ENCODE results near the gene UTS2B. TPM values are rescaled to one million over a fixed set of nuclear protein-coding genes. Genes with fewer than 3 reads are reported as not detected.

Gene UTS2B
- total and polyA plus RNA-seq, 7 experiments from 2014 or later: 0.34 TPM; not detected in 6

DNA sequence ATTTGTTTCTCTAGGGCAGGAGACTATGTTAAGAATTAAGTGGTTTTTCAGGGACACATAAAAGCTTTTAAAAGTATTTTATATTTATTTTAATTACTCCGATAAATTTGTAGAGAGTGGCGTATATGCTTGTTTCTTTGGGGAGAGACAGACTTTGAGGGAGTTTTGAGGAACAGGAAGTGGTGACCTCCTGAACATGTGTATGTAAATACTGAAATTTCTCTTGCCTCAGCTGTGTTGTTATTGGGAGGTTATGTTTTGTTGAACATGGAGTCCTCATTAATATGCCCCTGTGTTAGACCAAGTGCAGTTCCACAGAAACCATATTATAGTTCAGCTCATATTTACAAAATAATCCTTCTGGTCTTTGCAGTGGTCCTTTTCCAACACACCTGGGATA, 41.8 kb upstream of the UTS2B start:
- H3K9me3 Mint-ChIP-seq: peaks cover 0 to 4% (median 0%) of the 10 kb centered on the region in 11 donors
- H3K27me3 Mint-ChIP-seq: no peaks in the 10 kb centered on the region
- H3K27ac ChIP-seq (ENCODE audit: low read depth, low read length): no peak overlapping the region

DNA sequence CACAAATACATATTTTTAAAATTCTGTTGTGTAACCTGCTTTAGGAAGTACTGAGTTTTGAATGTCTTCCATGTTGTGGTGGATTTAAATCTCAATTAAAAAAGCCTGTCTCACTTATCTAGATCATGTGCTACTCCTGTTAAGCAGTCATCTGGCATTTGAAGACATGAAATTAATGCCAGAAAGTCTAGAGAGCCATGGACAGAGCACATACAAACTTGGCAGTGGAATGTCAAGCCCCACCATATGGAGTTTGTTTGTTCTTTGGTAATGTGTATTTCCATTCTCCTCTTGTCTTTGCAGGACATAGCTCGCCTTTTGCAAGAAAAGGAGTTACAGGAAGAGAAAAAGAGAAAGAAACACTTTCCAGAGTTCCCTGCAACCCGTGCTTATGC, 39.3 kb upstream of the UTS2B start:
- H3K9me3 Mint-ChIP-seq: peaks cover 0 to 2% (median 0%) of the 10 kb centered on the region in 11 donors
- H3K36me3 Mint-ChIP-seq: no peaks in the 10 kb centered on the region
- intact Hi-C loops (cut with micrococcal nuclease): no loop called here
- no peak overlapping the region for H3K27ac Mint-ChIP-seq
- no peak for DNase-seq
- ChIA-PET POLR2A (no interaction called here), CTCF (no interaction called here)
- no peaks in the 10 kb centered on the region for H3K27me3 Mint-ChIP-seq
- H3K36me3 ChIP-seq (ENCODE audit: control insufficient read depth in 2 of 3, insufficient read depth in 3 of 3, low read length in 3 of 3): no peaks in the 10 kb centered on the region
- H3K4me3 Mint-ChIP-seq: no peak overlapping the region
- peaks cover 0 to 3% (median 0%) of the 10 kb centered on the region in 7 donors for H3K4me1 Mint-ChIP-seq
- H3K27ac ChIP-seq (ENCODE audit: low read depth, low read length): no peak overlapping the region
- no peak overlapping the region for H3K4me3 ChIP-seq (ENCODE audit: low read length)
- ATAC-seq: no peak
- H3K4me1 ChIP-seq (ENCODE audit: control insufficient read depth in 2 of 2, insufficient read depth in 2 of 2, low read length in 2 of 2): no peaks in the 10 kb centered on the region
- no peaks in the 10 kb centered on the region for H3K9me3 ChIP-seq (ENCODE audit: control insufficient read depth in 2 of 3, low read length in 3 of 3)
- no peaks in the 10 kb centered on the region for H3K27me3 ChIP-seq (ENCODE audit: control insufficient read depth in 2 of 2, insufficient read depth in 2 of 2, low read length in 2 of 2)

More for the DNA sequence above, 41.8 kb upstream of the UTS2B start:
- Mint-ChIP-seq H3K27ac (no peak overlapping the region), H3K36me3 (no peaks in the 10 kb centered on the region), H3K4me3 (no peak overlapping the region), H3K4me1 (peaks cover 0 to 3% (median 0%) of the 10 kb centered on the region in 7 donors)
- ChIA-PET CTCF (no interaction called here), POLR2A (no interaction called here)
- Histone ChIP-seq H3K4me1 (ENCODE audit: control insufficient read depth in 2 of 2, insufficient read depth in 2 of 2, low read length in 2 of 2) (no peaks in the 10 kb centered on the region), H3K9me3 (ENCODE audit: control insufficient read depth in 2 of 3, low read length in 3 of 3) (no peaks in the 10 kb centered on the region), H3K36me3 (ENCODE audit: control insufficient read depth in 2 of 3, insufficient read depth in 3 of 3, low read length in 3 of 3) (no peaks in the 10 kb centered on the region), H3K4me3 (ENCODE audit: low read length) (no peak overlapping the region), H3K27me3 (ENCODE audit: control insufficient read depth in 2 of 2, insufficient read depth in 2 of 2, low read length in 2 of 2) (no peaks in the 10 kb centered on the region)
- intact Hi-C loops (cut with micrococcal nuclease): no loop called here
- no peak for DNase-seq
- no peak for ATAC-seq

DNA sequence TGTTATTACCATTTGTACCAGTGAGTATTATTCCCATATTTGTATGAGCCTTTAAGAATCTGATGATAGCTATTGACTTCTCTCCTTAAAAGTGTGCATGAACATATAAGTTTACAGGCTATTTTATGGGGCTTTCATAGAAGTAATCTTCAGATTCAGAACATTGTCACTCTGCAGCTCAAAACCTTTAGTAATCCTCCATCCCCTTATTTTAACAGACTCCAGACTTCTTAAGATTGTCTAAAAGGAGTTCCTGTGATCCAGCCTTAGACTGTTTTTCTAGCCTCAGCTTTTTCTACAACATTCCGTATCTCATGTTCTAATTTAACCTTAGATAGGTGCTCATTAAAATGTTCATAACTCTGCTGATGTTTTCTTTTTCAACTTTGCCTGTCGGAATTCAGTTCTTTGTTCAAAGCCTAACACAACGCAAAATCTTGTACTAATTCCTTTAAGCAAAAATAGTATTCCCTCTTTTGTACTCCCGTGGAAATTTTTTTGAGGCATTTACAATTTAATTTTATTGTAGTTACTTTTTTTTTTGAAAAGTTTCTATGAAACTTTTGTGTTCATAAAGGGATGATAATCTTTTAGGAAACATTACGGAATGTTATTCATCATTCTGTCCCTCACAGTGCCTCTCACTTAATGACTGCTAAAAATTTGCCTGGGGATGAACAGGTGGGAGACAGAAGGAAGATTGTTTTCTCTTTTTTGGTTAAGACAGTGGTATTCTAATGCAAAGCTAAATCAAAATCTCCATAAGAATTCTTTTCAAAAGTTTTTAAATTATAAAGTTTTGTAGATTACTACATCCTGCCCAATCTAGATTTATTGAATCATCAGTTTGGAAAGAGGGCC, 38.7 kb upstream of the UTS2B start:
- Histone ChIP-seq H3K4me3 (ENCODE audit: low read length) (no peak overlapping the region), H3K27me3 (ENCODE audit: control insufficient read depth in 2 of 2, insufficient read depth in 2 of 2, low read length in 2 of 2) (no peaks in the 10 kb centered on the region), H3K9me3 (ENCODE audit: control insufficient read depth in 2 of 3, low read length in 3 of 3) (no peaks in the 10 kb centered on the region), H3K27ac (ENCODE audit: low read depth, low read length) (no peak overlapping the region), H3K4me1 (ENCODE audit: control insufficient read depth in 2 of 2, insufficient read depth in 2 of 2, low read length in 2 of 2) (no peaks in the 10 kb centered on the region), H3K36me3 (ENCODE audit: control insufficient read depth in 2 of 3, insufficient read depth in 3 of 3, low read length in 3 of 3) (no peaks in the 10 kb centered on the region)
- Mint-ChIP-seq H3K4me3 (no peak overlapping the region), H3K36me3 (no peaks in the 10 kb centered on the region), H3K4me1 (peaks cover 0 to 3% (median 0%) of the 10 kb centered on the region in 7 donors), H3K9me3 (peaks cover 0 to 2% (median 0%) of the 10 kb centered on the region in 11 donors), H3K27ac (no peak overlapping the region), H3K27me3 (no peaks in the 10 kb centered on the region)
- ChIA-PET CTCF (interaction anchor here (0.6 kb wide), 1 partner anchor 32 kb away, joined by 3 read pairs; no protein-coding TSS in a partner anchor), POLR2A (no interaction called here)
- DNase-seq (no peak), ATAC-seq (no peak)
- intact Hi-C loops (cut with micrococcal nuclease): no loop called here

DNA sequence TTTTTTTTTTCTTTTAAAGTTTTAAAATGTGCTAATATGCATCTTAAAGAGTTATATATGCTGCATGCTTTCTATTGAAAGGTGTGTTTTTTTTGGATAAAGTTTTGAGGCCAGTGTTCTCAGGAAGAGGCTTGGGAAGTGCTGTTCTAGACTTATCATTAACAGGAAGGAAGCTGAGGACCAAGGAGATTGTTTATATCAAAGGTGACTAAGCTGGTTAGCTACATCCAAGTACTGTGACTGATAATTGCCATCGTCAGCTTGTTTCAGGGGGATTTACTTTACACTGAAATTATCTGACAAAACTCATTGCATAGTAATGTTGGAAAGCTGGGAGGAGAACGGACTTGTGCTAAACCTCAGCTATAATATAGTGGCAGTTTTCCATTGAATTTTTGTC, 36.3 kb upstream of the UTS2B start:
- intact Hi-C loops (cut with micrococcal nuclease): no loop called here
- CTCF ChIA-PET: no interaction called here

DNA sequence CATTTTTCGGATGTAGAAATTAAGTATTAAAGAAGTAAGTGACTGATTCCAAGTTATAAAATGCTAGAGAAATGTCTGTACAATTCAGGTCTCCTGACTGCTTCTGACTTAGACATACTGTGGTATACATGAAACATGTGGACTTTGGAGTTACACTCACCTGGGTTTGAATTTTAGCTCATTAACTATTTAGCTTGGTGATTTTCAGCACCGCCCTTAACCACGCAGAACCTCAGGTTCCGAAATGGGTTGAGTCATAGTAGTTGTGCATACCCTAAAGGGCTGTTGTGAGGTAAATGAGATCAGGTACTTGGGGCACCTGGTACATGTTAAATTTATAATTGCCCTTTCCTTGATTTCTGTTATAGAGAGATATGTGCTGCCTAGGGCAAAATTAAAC, 32.9 kb upstream of the UTS2B start:
- CTCF ChIA-PET: no interaction called here
- Mint-ChIP-seq H3K27me3 (no peaks in the 10 kb centered on the region), H3K36me3 (peaks cover 0 to 7% (median 0%) of the 10 kb centered on the region in 5 donors), H3K27ac (no peak overlapping the region), H3K4me3 (no peak overlapping the region), H3K9me3 (peaks cover 0 to 4% (median 0%) of the 10 kb centered on the region in 11 donors), H3K4me1 (peaks cover 0 to 12% (median 0%) of the 10 kb centered on the region in 7 donors)
- H3K27ac ChIP-seq (ENCODE audit: low read depth, low read length): no peak overlapping the region
- POLR2A ChIA-PET: no interaction called here
- H3K27me3 ChIP-seq (ENCODE audit: control insufficient read depth in 2 of 2, insufficient read depth in 2 of 2, low read length in 2 of 2): no peaks in the 10 kb centered on the region
- intact Hi-C loops (cut with micrococcal nuclease): no loop called here
- H3K4me1 ChIP-seq (ENCODE audit: control insufficient read depth in 2 of 2, insufficient read depth in 2 of 2, low read length in 2 of 2): no peaks in the 10 kb centered on the region
- ATAC-seq (no peak), DNase-seq (no peak)
- no peaks in the 10 kb centered on the region for H3K9me3 ChIP-seq (ENCODE audit: control insufficient read depth in 2 of 3, low read length in 3 of 3)
- H3K36me3 ChIP-seq (ENCODE audit: control insufficient read depth in 2 of 3, insufficient read depth in 3 of 3, low read length in 3 of 3): no peaks in the 10 kb centered on the region
- no peak overlapping the region for H3K4me3 ChIP-seq (ENCODE audit: low read length)

More for the DNA sequence above, 36.3 kb upstream of the UTS2B start:
- Mint-ChIP-seq H3K36me3 (no peaks in the 10 kb centered on the region), H3K27me3 (no peaks in the 10 kb centered on the region), H3K4me3 (no peak overlapping the region), H3K9me3 (peaks cover 0 to 2% (median 0%) of the 10 kb centered on the region in 11 donors), H3K27ac (no peak overlapping the region), H3K4me1 (no peaks in the 10 kb centered on the region)
- Histone ChIP-seq H3K4me1 (ENCODE audit: control insufficient read depth in 2 of 2, insufficient read depth in 2 of 2, low read length in 2 of 2) (no peaks in the 10 kb centered on the region), H3K27ac (ENCODE audit: low read depth, low read length) (no peak overlapping the region), H3K4me3 (ENCODE audit: low read length) (no peak overlapping the region), H3K9me3 (ENCODE audit: control insufficient read depth in 2 of 3, low read length in 3 of 3) (no peaks in the 10 kb centered on the region), H3K36me3 (ENCODE audit: control insufficient read depth in 2 of 3, insufficient read depth in 3 of 3, low read length in 3 of 3) (no peaks in the 10 kb centered on the region), H3K27me3 (ENCODE audit: control insufficient read depth in 2 of 2, insufficient read depth in 2 of 2, low read length in 2 of 2) (no peaks in the 10 kb centered on the region)
- POLR2A ChIA-PET: no interaction called here
- ATAC-seq: no peak
- no peak for DNase-seq

DNA sequence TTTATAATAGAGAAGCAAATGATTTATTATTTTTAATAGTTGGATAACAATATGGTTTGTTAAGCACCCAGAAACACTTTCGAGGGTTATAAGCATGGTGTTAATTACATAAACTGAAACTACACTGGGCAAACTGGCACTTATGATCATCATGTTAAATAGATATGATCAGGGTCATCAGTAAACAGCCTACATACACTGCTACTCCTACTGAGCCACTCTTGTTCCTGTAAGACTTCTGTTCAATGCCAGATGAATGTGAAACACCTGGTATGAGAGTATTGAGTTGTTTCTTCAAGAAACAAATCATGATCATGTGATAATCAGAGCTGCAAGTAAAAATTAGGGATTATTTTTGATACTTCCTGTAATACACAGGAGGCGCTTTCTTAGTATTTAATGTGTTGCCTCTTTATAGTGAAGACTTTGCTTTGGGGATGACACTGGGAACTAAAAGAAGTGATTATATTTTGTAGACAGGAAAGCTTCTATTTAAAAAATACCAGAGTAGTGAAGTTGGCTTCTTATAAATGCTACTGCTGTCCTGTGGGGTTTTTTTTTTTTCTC, 32.3 kb upstream of the UTS2B start:
- no peaks in the 10 kb centered on the region for H3K27me3 ChIP-seq (ENCODE audit: control insufficient read depth in 2 of 2, insufficient read depth in 2 of 2, low read length in 2 of 2)
- ATAC-seq (no peak), DNase-seq (no peak)
- H3K4me1 Mint-ChIP-seq: peaks cover 0 to 12% (median 0%) of the 10 kb centered on the region in 7 donors
- H3K27ac ChIP-seq (ENCODE audit: low read depth, low read length): no peak overlapping the region
- intact Hi-C loops (cut with micrococcal nuclease): no loop called here
- no peak overlapping the region for H3K27ac Mint-ChIP-seq
- peaks cover 0 to 4% (median 0%) of the 10 kb centered on the region in 11 donors for H3K9me3 Mint-ChIP-seq
- ChIA-PET POLR2A (no interaction called here), CTCF (interaction anchor here (0.6 kb wide), 1 partner anchor 39 kb away, joined by 4 read pairs; no protein-coding TSS in a partner anchor)
- H3K27me3 Mint-ChIP-seq: no peaks in the 10 kb centered on the region
- H3K4me3 Mint-ChIP-seq: no peak overlapping the region
- H3K9me3 ChIP-seq (ENCODE audit: control insufficient read depth in 2 of 3, low read length in 3 of 3): no peaks in the 10 kb centered on the region
- no peaks in the 10 kb centered on the region for H3K4me1 ChIP-seq (ENCODE audit: control insufficient read depth in 2 of 2, insufficient read depth in 2 of 2, low read length in 2 of 2)
- H3K36me3 Mint-ChIP-seq: peaks cover 0 to 7% (median 0%) of the 10 kb centered on the region in 5 donors
- no peak overlapping the region for H3K4me3 ChIP-seq (ENCODE audit: low read length)
- no peaks in the 10 kb centered on the region for H3K36me3 ChIP-seq (ENCODE audit: control insufficient read depth in 2 of 3, insufficient read depth in 3 of 3, low read length in 3 of 3)
